Measurements from ENCODE around the gene ELF2. TPM values are rescaled to one million over a fixed set of nuclear protein-coding genes. Genes with fewer than 3 reads are reported as not detected.

ELF2 gene
- total and polyA plus RNA-seq, 2 donors from 2014 or later, result 12.8 to 58.5 TPM

- H3K27ac ChIP-seq (ENCODE audit: low read depth in 2 of 2, low read length in 2 of 2), result peak overlapping the region; percentile 98
- H3K4me3 ChIP-seq (ENCODE audit: low read length in 3 of 3), result peak overlapping the region; percentile 98 to 99 (median 98)
- no peaks in the 10 kb centered on the region for H3K27me3 ChIP-seq (ENCODE audit: control insufficient read depth, insufficient read depth, low read length)
- H3K9ac ChIP-seq (ENCODE audit: low read length in 3 of 3), result peak overlapping the region; percentile 87 to 97 (median 93)
- peak; percentile 94 to 98 (median 95) for DNase-seq
- intact Hi-C loops (cut with DNase I), result no loop called here
- H3K4me1 ChIP-seq (ENCODE audit: control insufficient read depth in 2 of 3, insufficient read depth in 2 of 3, low read depth in 1 of 3, low read length in 3 of 3), result peaks cover 0 to 20% (median 7%) of the 10 kb centered on the region in 3 donors
- TF ChIP-seq, protein P1, sequence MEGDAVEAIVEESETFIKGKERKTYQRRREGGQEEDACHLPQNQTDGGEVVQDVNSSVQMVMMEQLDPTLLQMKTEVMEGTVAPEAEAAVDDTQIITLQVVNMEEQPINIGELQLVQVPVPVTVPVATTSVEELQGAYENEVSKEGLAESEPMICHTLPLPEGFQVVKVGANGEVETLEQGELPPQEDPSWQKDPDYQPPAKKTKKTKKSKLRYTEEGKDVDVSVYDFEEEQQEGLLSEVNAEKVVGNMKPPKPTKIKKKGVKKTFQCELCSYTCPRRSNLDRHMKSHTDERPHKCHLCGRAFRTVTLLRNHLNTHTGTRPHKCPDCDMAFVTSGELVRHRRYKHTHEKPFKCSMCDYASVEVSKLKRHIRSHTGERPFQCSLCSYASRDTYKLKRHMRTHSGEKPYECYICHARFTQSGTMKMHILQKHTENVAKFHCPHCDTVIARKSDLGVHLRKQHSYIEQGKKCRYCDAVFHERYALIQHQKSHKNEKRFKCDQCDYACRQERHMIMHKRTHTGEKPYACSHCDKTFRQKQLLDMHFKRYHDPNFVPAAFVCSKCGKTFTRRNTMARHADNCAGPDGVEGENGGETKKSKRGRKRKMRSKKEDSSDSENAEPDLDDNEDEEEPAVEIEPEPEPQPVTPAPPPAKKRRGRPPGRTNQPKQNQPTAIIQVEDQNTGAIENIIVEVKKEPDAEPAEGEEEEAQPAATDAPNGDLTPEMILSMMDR (IDR thresholded peaks at IDR 0.05; ENCODE audit: borderline replicate concordance, extremely low read depth, insufficient read depth), result peak; percentile 2
- H3K9me3 ChIP-seq (ENCODE audit: control insufficient read depth in 2 of 3, insufficient read depth in 1 of 3, low read length in 3 of 3), result no peaks in the 10 kb centered on the region
- no peaks in the 10 kb centered on the region for H3K36me3 ChIP-seq (ENCODE audit: control insufficient read depth in 2 of 3, insufficient read depth in 3 of 3, low read length in 3 of 3)
- no peak for FAIRE-seq
Measured at GRCh38 chr4:139083956-139084803, 92.8 kb downstream of the ELF2 start.

- no peaks in the 10 kb centered on the region for H3K27me3 ChIP-seq (ENCODE audit: control insufficient read depth, insufficient read depth, low read length)
- no peaks in the 10 kb centered on the region for H3K36me3 ChIP-seq (ENCODE audit: control insufficient read depth in 2 of 3, insufficient read depth in 3 of 3, low read length in 3 of 3)
- intact Hi-C loops (cut with DNase I), result no loop called here
- TF ChIP-seq, protein P1 (IDR thresholded peaks at IDR 0.05; ENCODE audit: borderline replicate concordance, extremely low read depth, insufficient read depth), result no peak
- DNase-seq, result peak in 2 of 5 donors; percentile 79 to 86
- no peak for FAIRE-seq
- H3K4me3 ChIP-seq (ENCODE audit: low read length in 3 of 3), result peak overlapping the region; percentile 98 to 99 (median 98)
- H3K27ac ChIP-seq (ENCODE audit: low read depth in 2 of 2, low read length in 2 of 2), result peak overlapping the region; percentile 98
- H3K9me3 ChIP-seq (ENCODE audit: control insufficient read depth in 2 of 3, insufficient read depth in 1 of 3, low read length in 3 of 3), result no peaks in the 10 kb centered on the region
- H3K4me1 ChIP-seq (ENCODE audit: control insufficient read depth in 2 of 3, insufficient read depth in 2 of 3, low read depth in 1 of 3, low read length in 3 of 3), result peaks cover 0 to 20% (median 7%) of the 10 kb centered on the region in 3 donors
- H3K9ac ChIP-seq (ENCODE audit: low read length in 3 of 3), result peak overlapping the region; percentile 87 to 97 (median 93)
Measured at GRCh38 chr4:139083607-139083955, 93.4 kb downstream of the ELF2 start.

DNA sequence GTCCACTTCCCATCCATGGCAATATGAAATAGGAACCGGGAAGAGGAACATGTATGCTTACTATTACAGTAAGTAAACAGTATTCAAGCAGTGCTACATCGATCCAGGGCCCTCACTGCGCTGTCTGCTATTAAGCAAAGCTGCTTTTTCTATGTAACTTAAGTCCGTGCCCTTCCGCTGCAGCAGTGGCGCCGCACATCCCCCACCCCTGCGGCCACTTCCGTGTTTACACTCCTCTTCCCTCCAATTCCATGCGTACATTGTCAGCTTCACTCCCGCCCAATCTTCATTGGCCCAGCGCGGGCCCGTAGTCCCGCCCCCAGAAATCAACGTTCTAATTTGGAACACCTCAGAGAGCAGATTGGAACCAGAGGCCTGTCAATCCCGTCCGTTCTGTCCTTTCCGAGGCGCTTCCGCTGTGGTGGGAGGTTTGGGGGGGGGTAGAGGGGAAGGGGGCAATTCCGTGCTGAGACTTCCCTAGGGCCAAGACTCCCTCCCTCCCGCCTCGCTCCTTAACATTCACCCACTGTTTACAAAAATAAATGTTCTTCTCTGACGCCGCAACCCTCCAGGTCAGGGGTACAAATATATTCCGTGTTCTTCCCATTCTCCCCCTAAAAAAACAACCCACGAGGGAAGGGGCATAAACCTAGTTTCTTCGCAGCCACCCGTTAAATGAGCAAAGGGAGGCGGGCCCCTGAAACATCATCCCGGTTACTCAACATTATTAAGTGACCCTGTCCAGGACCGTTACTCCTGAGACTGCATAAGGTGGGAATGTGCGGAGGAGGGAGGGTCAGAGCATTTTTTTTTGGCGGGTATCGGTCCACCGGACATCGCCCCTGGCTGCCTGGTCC, 94.0 kb downstream of the ELF2 start:
- intact Hi-C loops (cut with DNase I), result no loop called here

More for the DNA sequence above, 94.0 kb downstream of the ELF2 start:
- peak; percentile 97 to 99 (median 97) for DNase-seq
- Histone ChIP-seq H3K9ac (ENCODE audit: low read length in 3 of 3) (peak overlapping the region; percentile 87 to 97 (median 95)), H3K9me3 (ENCODE audit: control insufficient read depth in 2 of 3, insufficient read depth in 1 of 3, low read length in 3 of 3) (no peaks in the 10 kb centered on the region), H3K27ac (ENCODE audit: low read depth in 2 of 2, low read length in 2 of 2) (peak overlapping the region; percentile 98), H3K27me3 (ENCODE audit: control insufficient read depth, insufficient read depth, low read length) (no peaks in the 10 kb centered on the region), H3K4me1 (ENCODE audit: control insufficient read depth in 2 of 3, insufficient read depth in 2 of 3, low read depth in 1 of 3, low read length in 3 of 3) (peaks cover 0 to 21% (median 7%) of the 10 kb centered on the region in 3 donors), H3K36me3 (ENCODE audit: control insufficient read depth in 2 of 3, insufficient read depth in 3 of 3, low read length in 3 of 3) (no peaks in the 10 kb centered on the region), H3K4me3 (ENCODE audit: low read length in 3 of 3) (peak overlapping the region; percentile 98 to 99 (median 98))
- TF ChIP-seq, protein P1 (IDR thresholded peaks at IDR 0.05; ENCODE audit: borderline replicate concordance, extremely low read depth, insufficient read depth), result no peak
- peak; percentile 91 for FAIRE-seq
